GM19193 (cell line): Measurements from ENCODE around the gene RAB10.

Experiments
- POLR2A ChIP-seq: IDR thresholded peaks from 4 replicates; pipeline ENCODE4 v1.6.1; 2011; ENCODE audit not compliant: insufficient read depth, insufficient read length; ENCODE audit errors: extremely low read depth

RAB10 gene

DNA sequence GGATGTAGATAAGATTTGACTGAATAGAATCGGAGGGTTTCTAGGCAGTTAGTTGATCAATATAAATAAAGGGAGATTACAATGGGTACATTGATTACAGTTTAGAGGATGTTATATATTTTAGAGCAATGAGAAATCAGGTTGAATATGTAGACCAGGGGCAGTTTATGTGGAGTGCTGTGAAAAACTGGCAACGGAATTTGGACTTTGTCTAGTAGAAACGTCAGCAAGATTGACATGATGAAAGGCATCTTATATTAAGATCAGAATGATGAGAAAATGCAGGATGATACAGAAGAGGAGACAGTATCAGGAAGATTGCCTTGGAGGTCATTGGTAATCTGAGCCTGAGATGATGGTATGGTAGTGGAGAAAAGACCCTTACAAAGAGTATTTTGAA is 39.9 kb downstream of the RAB10 start:
- TF ChIP-seq POLR2A: no peak

DNA sequence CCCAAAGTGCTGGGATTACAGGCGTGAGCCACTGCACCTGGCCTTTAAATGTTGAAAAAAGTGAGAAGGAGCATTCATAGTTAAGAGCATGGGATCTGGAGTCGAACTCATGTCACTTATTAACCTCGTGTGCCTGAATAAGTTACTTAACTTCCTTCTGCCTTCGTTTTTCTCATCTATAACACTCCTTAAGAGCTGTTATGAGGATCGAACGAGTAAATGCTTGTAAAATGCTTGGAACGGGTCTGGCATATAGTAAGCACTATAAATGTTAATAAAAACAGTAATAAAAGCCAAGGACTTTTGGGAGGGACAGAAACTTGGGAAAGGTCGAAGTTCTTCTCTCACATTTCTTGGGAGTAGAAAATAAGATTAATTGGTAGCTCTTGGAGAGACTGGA is 40.8 kb downstream of the RAB10 start:
- no peak for TF ChIP-seq POLR2A

DNA sequence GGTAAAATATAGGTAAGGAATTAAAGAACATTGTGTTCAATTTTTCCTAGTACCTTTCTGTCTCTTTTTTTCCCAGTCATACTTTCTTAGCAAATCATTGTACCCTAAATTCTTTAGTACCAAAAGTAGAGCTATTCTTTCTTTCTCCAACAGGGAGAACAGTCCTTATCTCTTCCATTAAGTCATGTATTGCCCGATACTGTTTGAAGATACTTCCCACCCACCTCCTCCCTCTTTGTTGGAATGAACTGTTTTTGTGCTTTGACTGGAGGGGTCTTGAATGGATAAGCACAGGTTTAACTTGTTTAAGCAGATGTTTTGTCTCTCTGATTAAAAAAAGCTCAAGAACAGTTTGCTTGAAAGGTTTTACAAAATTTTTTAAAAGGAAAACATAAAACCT is 41.3 kb downstream of the RAB10 start:
- no peak for TF ChIP-seq POLR2A

DNA sequence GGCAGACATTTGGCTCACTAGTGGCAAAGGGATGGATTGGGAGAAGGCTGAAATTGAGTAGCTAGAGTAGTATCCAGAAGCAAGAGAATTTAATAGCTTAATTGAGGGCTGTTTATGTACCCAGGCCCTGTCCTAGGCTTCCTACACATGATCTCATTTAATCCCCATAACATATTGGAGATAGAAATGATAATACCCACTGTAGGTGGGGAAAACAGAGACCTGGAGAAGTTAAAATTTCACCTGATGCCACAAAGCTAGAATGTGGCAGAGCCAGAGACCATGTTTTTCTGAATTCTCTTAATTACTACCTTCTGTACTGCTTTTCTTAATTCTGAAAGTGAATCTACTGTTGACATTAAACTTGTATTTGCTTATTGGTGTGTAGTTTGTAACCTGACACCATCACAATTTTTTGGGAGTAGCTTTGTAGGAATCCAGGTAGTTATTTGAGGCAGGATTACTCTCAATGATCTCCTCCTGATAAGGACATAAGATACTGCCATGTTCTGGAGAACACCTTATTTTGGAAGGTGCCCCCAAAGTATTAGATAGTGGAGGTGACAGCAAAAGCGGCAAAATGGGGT is 42.2 kb downstream of the RAB10 start:
- TF ChIP-seq POLR2A: no peak

DNA sequence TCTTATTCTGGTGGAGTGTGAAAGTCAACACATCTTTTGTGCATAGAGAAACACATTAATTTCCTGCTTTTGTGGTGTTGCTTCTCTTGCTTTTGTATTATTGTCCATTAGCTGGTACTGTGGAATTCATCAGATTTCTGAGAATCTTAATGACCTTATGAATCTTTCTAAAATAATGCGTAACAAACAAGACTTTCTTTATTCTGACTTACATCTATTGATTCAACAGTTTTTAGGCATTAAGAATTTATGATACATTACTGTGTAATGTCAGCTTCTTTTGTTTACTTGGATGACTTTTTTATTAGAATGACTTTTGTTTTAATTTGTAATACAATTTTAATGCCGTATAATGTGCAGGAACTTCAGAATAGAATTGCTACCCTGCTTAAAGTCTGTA is 43.4 kb downstream of the RAB10 start:
- TF ChIP-seq POLR2A: no peak

DNA sequence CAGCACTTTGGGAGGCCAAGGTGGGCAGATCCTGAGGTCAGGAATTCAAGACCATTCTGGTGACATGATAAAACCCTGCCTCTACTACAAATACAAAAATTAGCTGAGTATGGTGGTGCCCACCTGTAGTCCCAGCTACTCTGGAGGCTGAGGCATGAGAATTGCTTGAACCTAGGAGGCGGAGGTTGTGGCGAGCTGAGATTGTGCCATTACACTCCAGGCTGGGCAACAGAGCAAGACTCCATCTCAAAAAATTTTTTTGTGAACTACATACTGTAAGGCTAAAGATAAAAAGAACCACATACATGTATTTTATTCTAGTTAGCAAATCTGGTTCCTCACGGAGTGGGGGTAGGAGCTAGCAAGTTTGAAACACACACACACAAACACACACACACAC is 45.1 kb downstream of the RAB10 start:
- TF ChIP-seq POLR2A: no peak

DNA sequence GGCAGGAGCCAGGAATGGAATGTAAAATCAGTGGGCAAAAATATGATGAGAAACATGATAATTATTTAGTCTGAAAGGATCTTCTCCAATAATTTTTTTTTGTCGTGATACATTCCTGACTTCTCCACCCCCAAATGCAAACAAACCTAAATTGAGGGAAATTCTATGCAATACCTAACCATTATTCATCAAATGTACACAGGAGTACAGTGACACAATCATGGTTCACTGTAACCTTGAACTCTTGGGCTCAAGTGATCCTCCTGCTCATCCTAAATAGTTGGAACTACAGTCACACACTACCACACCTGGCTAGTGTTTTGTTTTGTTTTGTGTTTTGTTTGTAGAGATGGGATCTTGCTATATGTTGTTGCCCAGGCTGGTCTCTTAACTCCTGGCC is 46.5 kb downstream of the RAB10 start:
- TF ChIP-seq POLR2A: no peak

DNA sequence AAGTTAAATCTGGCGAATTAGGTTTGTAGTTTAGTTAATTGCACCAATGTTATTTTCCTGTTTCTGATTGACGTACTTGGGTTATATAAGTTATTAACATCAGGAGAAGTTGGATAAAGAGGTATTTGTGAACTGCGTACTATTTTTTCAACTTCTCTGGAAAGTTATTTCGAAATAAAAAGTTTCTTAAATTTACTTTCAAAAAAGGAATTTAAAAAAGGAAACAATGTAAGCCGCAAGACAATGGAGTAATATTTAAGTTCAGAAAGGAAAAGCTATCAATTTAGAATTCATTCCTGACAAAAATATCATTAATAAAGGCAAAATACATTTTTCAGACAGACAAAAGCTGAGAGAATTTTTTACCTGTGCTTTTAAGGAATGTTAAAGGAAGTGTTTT is 47.7 kb downstream of the RAB10 start:
- no peak for TF ChIP-seq POLR2A

DNA sequence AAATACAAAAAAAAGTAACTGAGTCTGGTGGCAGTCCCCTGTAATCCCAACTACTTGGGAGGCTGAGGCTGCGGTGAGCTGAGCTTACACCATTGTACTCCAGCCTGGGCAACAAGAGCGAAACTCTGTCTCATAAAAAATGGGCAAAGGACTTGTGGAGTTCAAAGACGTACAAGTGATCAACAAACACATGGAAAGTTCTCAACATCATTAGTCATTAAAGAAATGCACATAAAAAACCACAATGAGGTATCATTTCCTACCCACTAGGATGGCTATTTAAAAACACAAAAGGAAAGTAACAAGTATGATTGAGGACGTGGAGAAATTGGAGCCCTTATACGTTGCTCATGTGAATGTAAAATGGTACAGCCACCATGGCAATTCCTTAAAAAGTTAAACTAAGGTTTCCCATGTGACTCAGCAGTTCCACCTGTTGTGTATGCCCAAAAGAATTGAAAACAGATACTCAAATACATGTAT is 52.3 kb downstream of the RAB10 start:
- no peak for TF ChIP-seq POLR2A

DNA sequence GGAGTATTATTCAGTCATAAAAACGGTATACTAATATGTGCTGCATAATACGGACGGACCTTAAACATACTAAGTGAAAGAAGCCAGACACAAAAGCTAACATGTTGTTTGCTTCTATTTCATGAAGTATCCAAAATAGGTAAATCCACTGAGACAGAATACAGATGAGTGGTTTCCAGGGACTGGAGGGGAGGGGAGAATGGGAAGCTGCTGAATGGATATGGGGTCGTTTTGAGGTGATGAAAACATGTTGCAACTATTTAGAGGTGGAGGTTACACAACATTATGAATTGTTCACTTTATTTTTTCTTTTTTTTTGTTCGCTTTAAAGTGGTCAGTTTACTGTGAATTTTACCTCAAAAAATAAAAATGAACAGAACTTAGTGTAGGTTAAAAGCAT is 52.9 kb downstream of the RAB10 start:
- no peak for TF ChIP-seq POLR2A

DNA sequence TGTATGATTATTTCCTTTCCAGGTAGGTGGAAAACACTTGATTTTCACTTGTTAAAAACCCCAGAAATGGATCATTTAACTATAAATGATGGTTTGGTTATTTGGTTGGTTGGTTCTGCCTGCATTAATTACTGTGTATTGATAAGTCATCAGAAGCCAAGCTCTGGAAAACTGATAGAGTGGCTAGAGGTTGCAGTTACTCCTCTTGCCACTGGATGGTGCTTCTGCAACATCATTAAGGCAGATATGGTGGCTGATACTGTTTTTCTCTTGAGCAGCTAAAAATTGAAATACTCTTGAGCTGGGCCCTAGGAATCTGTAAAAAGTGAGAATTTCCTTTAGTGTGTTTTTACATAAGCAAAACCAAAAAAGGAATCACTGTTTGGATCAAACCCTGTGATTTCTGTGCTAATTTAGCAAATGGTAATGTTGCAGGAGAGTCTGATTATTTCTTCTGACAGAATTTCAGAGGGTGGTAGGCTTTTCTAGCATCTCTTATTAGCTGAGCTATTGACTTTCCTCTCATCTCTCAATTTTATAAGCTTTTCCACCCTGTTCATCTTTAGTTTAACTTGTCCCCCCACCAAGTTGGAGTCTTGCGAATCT is 54.3 kb downstream of the RAB10 start:
- no peak for TF ChIP-seq POLR2A

DNA sequence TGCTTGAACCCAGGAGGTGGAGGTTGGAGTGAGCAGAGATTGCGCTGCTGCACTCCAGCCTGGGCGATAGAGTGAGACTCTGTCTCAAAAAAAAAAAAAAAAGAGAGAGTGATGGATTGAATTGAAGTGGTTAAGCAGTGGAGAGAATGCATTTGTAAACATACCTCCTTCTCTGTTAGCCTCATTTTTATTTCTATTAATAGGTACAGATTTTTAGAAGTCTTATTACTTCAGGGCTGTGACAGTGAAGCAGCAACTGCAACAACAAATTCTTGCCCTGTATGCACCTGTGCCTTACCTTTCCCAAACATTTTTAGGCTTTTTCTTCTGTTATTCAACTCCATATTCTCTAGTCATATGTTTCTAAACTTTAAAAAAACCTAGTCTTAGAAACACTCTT is 55.5 kb downstream of the RAB10 start:
- no peak for TF ChIP-seq POLR2A

DNA sequence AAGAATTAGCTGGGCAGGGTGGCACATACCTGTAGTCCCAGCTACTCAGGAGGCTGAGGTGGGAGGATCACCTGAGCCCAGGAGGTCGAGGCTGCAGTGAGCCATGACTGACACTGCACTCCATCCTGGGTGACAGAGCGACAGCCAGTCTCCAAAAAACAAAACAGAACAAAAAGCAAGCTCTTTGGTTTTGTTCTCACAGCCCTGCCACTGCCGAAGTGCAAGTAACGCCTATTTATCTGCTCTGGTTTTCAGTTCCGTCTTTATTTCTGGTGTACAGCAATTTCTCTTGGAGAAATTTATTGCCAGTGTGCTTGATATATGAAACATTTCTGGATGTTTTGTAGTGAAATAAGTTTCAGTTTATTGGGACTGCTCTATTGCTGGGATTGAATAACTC is 61.9 kb downstream of the RAB10 start:
- TF ChIP-seq POLR2A: no peak

DNA sequence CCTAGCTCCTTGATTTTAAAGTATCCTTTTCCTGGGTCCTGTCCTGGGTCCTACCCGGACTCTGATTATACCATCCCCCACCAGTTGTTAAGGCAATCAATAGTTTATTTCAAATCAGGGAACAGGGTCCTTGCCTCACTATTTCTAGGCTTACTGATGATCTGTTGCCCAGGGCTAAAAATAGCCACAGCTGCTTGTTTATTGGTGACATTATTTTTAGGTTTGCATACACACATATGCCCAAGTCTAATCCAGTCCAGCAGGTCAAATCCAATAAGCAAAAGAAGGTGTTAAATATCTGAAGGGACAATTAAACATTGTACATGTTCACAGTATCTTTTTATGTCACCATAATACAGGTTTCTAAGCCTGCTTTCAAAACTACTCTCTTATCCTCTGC is 66.0 kb downstream of the RAB10 start:
- TF ChIP-seq POLR2A: no peak

DNA sequence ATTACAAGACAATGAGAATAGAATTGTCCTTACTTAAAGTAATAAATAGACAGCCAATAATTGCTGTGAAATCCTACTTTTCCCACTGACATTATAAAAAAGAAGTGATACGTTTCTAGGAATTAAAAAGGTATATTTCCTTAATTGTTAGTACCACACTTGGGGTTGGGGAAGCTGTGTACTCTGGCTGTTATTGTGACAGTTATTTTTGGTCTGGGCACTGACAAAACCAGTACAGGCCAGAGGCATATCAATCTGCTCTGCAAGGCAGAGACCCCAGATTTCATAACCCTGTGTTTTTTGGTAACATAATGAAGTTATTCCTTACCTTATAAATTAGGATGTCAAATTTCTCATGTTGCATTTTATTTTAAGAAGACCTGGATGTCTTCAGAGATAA is 66.5 kb downstream of the RAB10 start:
- no peak for TF ChIP-seq POLR2A

DNA sequence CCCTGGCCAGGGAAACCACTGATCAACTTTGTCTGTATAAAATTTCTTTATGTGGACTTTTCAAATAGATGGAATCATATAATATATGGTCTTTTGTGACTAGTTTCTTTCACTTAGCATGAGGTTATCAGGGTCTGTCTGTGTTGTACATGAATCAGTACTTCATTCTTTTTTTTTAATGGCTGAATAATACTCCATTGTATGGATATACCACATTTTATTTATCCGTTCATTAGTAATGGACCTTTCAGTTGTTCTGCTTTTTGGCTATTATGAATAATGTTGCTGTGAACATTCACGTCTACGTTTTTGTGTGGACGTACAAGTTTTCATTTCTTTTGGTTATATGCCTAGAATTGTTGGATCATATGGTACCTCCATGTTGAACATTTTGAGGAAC is 69.9 kb downstream of the RAB10 start:
- no peak for TF ChIP-seq POLR2A

DNA sequence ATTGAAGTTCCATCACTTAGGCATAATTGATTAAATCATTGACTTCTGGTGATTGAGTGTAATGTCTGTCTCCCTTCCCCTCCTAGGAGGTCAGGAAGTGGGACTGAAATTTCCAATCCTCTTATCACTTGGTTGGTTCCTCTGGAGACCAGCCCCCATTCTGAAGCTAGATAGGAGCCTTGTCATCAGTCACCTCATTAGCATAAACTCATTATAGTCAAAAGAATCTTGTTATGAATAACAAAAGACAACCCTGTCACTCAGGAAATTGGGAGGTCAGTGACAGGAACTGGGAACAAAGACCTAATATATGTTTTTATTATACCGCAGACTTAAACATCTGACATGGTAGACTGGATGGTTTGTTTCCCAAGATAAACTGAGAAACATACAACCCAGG is 78.3 kb downstream of the RAB10 start:
- no peak for TF ChIP-seq POLR2A
